HFF-Myc (cell line): Measurements from ENCODE around the gene LCE5A.
"Not testable (repeated sequence)": the region's sequence is repeated elsewhere in the genome, so short reads cannot be mapped to it uniquely, and the experiment has no call there.

ENCODE experiments used
- DNase-seq: peaks from one replicate; pipeline ENCODE4 v3.0.0-alpha.2; 2011; ENCODE audit warnings: low read depth; ENCODE audit errors: extremely low read depth
- H3K4me3 ChIP-seq: replicated peaks from 2 replicates; pipeline ENCODE4 v1.5.1; 2011; ENCODE audit warnings: low read depth, mild to moderate bottlenecking, control low read depth, low read length
- TF ChIP-seq, protein P1 (sequence below): IDR thresholded peaks from 2 replicates; pipeline ENCODE4 v1.5.1; 2012; ENCODE audit warnings: mild to moderate bottlenecking, low read depth, low read length, control low read depth; ENCODE audit errors: missing control alignments

Gene LCE5A

DNA sequence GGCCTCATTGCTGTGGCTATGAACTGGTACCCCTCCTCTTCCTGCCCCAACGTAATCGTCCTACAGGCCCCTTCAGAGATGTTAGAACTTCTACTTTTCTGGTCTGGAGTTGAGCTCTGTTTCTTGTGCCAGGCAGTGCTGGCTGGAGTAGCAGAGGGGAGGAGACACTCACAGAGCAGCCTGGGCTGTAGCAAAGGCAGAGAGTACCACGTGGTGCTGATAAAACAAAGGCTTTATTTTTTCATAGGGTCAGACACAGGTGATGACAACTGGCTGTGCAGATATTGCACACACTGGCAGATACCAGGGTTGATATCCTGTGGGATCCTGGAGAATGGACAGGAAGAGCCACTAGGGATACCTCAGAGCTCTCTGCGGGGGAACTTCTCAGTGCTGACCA, 26.9 kb downstream of the LCE5A start:
- TF ChIP-seq, protein P1, sequence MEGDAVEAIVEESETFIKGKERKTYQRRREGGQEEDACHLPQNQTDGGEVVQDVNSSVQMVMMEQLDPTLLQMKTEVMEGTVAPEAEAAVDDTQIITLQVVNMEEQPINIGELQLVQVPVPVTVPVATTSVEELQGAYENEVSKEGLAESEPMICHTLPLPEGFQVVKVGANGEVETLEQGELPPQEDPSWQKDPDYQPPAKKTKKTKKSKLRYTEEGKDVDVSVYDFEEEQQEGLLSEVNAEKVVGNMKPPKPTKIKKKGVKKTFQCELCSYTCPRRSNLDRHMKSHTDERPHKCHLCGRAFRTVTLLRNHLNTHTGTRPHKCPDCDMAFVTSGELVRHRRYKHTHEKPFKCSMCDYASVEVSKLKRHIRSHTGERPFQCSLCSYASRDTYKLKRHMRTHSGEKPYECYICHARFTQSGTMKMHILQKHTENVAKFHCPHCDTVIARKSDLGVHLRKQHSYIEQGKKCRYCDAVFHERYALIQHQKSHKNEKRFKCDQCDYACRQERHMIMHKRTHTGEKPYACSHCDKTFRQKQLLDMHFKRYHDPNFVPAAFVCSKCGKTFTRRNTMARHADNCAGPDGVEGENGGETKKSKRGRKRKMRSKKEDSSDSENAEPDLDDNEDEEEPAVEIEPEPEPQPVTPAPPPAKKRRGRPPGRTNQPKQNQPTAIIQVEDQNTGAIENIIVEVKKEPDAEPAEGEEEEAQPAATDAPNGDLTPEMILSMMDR: no peak
- DNase-seq: no peak
- no peak overlapping the region for H3K4me3 ChIP-seq

DNA sequence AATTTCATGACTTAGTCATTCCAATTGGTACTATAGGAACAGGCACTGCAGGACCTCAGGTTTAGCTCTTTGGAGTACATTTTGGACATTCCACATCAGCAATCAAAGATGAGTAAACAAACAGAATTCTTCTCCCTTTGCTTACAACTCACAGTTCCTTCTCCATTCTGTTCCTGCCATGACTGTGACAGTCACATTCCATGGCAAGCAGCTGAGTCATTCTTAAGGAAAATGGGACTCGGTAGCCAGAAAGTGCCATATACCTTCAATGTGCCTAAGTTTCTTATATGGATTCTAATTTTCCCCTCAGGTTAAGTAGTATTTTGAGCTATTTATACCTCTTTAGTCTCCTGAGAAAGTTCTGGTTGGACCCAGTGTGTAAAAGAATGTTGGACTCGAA, 29.3 kb downstream of the LCE5A start:
- no peak for DNase-seq
- H3K4me3 ChIP-seq: no peak overlapping the region
- TF ChIP-seq, protein P1: no peak

DNA sequence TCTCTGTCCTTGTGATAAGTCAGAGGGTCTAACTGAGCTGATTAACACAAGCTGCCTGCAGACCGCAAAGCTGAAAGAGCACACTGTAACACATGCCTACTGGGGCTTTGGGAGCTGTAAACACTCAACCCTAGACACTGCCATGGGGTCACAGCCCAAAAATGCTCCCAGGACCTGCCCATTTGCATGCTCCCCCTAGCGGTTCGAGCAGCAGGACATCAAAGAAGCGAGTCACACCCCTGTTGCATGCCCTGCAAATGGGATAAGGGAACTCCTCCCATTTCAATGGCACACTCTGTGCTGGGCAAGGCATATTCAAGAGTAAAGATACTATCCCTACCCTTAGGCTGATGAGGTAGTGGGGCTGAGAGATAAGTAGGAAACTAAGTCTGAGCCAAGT, 33.2 kb downstream of the LCE5A start:
- DNase-seq: no peak
- H3K4me3 ChIP-seq: no peak overlapping the region
- TF ChIP-seq, protein P1: no peak

DNA sequence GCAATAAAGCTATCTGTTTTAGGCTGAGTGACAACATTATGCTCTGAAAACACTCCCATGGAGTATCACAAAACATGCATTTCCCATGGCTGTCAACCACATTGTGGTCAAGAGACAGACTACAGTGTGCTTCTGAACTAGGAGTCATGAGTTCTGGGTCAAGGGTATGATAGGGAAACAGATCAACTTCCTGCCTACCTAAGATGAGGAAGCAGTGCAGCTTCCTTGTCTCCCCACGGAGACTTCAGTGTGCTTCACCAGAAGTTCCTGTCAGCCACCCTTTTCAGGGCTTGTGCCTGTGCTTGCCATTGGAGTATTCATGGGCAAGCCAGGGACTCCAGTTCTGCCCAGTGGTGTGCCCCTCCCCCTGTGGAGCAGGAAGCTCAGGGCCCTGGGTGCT, 36.1 kb downstream of the LCE5A start:
- H3K4me3 ChIP-seq: no peak overlapping the region
- DNase-seq: no peak
- TF ChIP-seq, protein P1: no peak

DNA sequence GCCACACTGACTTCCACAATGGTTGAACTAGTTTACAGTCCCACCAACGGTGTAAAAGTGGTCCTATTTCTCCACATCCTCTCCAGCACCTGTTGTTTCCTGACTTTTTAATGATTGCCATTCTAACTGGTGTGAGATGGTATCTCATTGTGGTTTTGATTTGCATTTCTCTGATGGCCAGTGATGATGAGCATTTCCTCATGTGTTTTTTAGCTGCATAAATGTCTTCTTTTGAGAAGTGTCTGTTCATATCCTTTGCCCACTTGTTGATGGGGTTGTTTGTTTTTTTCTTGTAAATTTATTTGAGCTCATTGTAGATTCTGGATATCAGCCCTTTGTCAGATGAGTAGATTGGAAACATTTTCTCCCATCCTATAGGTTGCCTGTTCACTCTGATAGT, 37.8 kb downstream of the LCE5A start:
- H3K4me3 ChIP-seq, DNase-seq: not testable (repeated sequence)
